ENCODE results near the gene BMERB1.

The BMERB1 gene

GRCh38 chr16:15635926-15636325, 201.5 kb downstream of the BMERB1 start:
- TF ChIP-seq, protein P1, sequence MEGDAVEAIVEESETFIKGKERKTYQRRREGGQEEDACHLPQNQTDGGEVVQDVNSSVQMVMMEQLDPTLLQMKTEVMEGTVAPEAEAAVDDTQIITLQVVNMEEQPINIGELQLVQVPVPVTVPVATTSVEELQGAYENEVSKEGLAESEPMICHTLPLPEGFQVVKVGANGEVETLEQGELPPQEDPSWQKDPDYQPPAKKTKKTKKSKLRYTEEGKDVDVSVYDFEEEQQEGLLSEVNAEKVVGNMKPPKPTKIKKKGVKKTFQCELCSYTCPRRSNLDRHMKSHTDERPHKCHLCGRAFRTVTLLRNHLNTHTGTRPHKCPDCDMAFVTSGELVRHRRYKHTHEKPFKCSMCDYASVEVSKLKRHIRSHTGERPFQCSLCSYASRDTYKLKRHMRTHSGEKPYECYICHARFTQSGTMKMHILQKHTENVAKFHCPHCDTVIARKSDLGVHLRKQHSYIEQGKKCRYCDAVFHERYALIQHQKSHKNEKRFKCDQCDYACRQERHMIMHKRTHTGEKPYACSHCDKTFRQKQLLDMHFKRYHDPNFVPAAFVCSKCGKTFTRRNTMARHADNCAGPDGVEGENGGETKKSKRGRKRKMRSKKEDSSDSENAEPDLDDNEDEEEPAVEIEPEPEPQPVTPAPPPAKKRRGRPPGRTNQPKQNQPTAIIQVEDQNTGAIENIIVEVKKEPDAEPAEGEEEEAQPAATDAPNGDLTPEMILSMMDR (conservative IDR thresholded peaks at IDR 0.05; ENCODE audit: low read depth) = no peak
- H3K27ac ChIP-seq = no peak overlapping the region
- POLR2A ChIA-PET (ENCODE audit: low non-redundant PET) = no interaction called here
- DNase-seq (ENCODE audit: low spot score) = no peak
- CTCF ChIA-PET = interaction anchor here (0.6 kb wide), 1 partner anchor 102 kb away, joined by 4 read pairs; no protein-coding TSS in a partner anchor

- DNase-seq (ENCODE audit: low spot score) = no peak
- H3K27ac ChIP-seq = no peak overlapping the region
- ChIA-PET POLR2A (ENCODE audit: low non-redundant PET) (no interaction called here), CTCF (interaction anchor here (0.6 kb wide), 2 partner anchors 12 to 102 kb away, joined by 3 to 4 read pairs; no protein-coding TSS in a partner anchor)
- TF ChIP-seq, protein P1 (conservative IDR thresholded peaks at IDR 0.05; ENCODE audit: low read depth) = no peak
These were observed 202.0 kb downstream of the BMERB1 start for GRCh38 chr16:15636392-15636873.
